ENCODE measurements around the gene GPC5. TPM values are rescaled to one million over a fixed set of nuclear protein-coding genes. Genes with fewer than 3 reads are reported as not detected.

The GPC5 gene
- total and polyA plus RNA-seq, 2 of the 13 experiments (the other 11 are each of a cell fraction or from before 2014, with no cell fraction given): 0.02 to 0.07 TPM

DNA sequence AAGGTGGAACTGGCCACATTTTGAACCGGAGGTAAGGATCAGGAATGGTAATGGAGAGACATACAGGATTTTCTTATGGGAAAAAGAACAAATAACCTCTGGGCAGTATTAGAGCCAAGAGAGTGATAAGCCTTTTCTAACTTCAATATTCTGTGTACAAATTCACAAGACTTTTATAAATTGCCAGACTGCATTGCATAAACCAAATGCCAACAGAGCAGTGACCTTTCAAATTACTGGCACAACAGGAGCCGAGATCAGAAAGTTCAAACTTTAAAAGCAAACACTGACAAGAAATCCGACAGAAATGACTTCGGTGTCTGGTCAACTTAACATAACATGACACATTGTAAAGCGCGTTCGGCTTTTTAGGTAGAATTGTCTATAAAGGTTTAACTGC lies 737.1 kb downstream of the GPC5 start:
- Histone ChIP-seq H3K27ac (ENCODE audit: extremely low read length, insufficient read depth, low read length) (no peak overlapping the region), H3K9ac (ENCODE audit: insufficient read depth, low read depth, low read length) (no peak overlapping the region), H3K9me3 (ENCODE audit: low read length) (no peaks in the 10 kb centered on the region), H2AFZ (ENCODE audit: low read length) (no peak overlapping the region), H3K36me3 (replicated peaks in 1 of 2; ENCODE audit: control insufficient read depth in 1 of 2, insufficient read depth in 2 of 2, low read length in 2 of 2) (no peaks in the 10 kb centered on the region), H3K27me3 (ENCODE audit: control insufficient read depth in 1 of 2, insufficient read depth in 2 of 2, low read length in 2 of 2) (no peaks in the 10 kb centered on the region), H3K79me2 (ENCODE audit: insufficient read depth, low read length) (no peaks in the 10 kb centered on the region), H3K4me2 (ENCODE audit: low read depth, low read length) (no peak overlapping the region), H3K4me1 (ENCODE audit: insufficient read depth, low read length) (no peaks in the 10 kb centered on the region), H3K4me3 (replicated peaks in 1 of 3; ENCODE audit: insufficient read depth in 1 of 3, low read depth in 2 of 3, low read length in 3 of 3) (no peak overlapping the region), H4K20me1 (ENCODE audit: insufficient read depth, low read length) (no peaks in the 10 kb centered on the region)
- 2% methylated on average over 7 of the region's 7 CpGs for WGBS (ENCODE audit: low lambda C conversion rate)
- no peak for DNase-seq (ENCODE audit: low spot score)
- ChIA-PET POLR2A (no interaction called here), CTCF (ENCODE audit: low intra/inter-chr PET ratio, low total read pairs) (no interaction called here)
- no TSS peak for BruUV-seq (replicated peaks)
- FAIRE-seq: no peak
- ATAC-seq: no peak
- TF ChIP-seq, protein P1, sequence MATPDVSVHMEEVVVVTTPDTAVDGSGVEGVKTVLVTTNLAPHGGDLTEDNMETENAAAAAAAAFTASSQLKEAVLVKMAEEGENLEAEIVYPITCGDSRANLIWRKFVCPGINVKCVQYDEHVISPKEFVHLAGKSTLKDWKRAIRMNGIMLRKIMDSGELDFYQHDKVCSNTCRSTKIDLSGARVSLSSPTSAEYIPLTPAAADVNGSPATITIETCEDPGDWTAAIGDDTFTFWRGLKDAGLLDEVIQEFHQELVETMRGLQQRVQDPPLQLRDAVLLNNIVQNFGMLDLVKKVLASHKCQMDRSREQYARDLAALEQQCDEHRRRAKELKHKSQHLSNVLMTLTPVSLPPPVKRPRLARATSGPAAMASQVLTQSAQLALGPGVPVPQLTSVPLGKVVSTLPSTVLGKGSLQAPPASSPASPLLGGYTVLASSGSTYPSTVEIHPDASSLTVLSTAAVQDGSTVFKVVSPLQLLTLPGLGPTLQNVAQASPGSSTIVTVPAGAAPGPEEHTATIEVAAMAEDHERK (CRISPR knock-in tag; IDR thresholded peaks at IDR 0.05; ENCODE audit: low read depth): no peak
- in situ Hi-C loops (cut with HindIII; ENCODE audit: extremely low pct_ligation_motif_present, low pct_unique_long_range_greater_than_20kb) (no loop called here), intact Hi-C loops (cut with micrococcal nuclease; ENCODE audit: unreplicated experiment) (no loop called here)

DNA sequence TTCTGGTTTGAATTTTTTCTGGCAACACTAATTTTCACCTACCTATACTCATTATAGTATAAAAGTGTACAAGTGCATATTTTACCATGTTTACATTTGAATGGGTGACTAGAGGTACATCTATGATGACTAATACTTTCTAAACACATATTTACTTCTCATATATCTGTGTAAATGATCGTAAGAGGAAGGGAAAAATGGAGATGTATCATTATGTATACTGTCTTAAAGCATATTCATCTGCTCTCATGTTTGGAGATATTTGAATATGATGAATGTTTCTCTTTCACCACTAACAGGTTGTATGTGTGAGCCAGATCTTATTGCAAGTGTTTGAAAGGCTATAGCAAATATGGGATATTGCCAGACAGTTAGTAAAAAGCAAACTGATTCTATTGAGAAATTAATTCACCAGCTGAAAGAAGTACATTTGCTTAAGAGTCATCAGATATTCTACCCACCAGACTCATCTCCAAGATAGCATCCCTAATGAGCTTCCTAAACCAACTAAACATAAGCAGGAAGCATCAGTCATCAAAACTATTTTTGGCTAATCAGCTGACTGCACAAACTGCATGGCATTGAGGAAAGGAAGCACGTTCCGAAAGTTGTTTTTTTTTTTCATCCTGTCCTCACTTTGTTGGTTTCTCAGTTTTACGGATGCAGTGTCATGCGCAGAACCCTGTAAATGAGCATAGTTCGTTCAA lies 738.2 kb downstream of the GPC5 start:
- Histone ChIP-seq H3K79me2 (ENCODE audit: insufficient read depth, low read length) (no peaks in the 10 kb centered on the region), H3K4me3 (replicated peaks in 1 of 3; ENCODE audit: insufficient read depth in 1 of 3, low read depth in 2 of 3, low read length in 3 of 3) (no peak overlapping the region), H4K20me1 (ENCODE audit: insufficient read depth, low read length) (no peaks in the 10 kb centered on the region), H3K9me3 (ENCODE audit: low read length) (no peaks in the 10 kb centered on the region), H3K27ac (ENCODE audit: extremely low read length, insufficient read depth, low read length) (no peak overlapping the region), H3K4me1 (ENCODE audit: insufficient read depth, low read length) (no peaks in the 10 kb centered on the region), H2AFZ (ENCODE audit: low read length) (no peak overlapping the region), H3K27me3 (ENCODE audit: control insufficient read depth in 1 of 2, insufficient read depth in 2 of 2, low read length in 2 of 2) (no peaks in the 10 kb centered on the region), H3K9ac (ENCODE audit: insufficient read depth, low read depth, low read length) (no peak overlapping the region), H3K4me2 (ENCODE audit: low read depth, low read length) (no peak overlapping the region), H3K36me3 (replicated peaks in 1 of 2; ENCODE audit: control insufficient read depth in 1 of 2, insufficient read depth in 2 of 2, low read length in 2 of 2) (no peaks in the 10 kb centered on the region)
- in situ Hi-C loops (cut with HindIII; ENCODE audit: extremely low pct_ligation_motif_present, low pct_unique_long_range_greater_than_20kb): no loop called here
- intact Hi-C loops (cut with micrococcal nuclease; ENCODE audit: unreplicated experiment): no loop called here
- no TSS peak for BruUV-seq (replicated peaks)
- ChIA-PET CTCF (ENCODE audit: low intra/inter-chr PET ratio, low total read pairs) (no interaction called here), POLR2A (no interaction called here)
- DNase-seq (ENCODE audit: low spot score) (no peak), FAIRE-seq (no peak), ATAC-seq (no peak)
- WGBS (ENCODE audit: low lambda C conversion rate): 41% methylated on average over 6 of the region's 6 CpGs
- TF ChIP-seq NR3C1 (CRISPR knock-in tag; IDR thresholded peaks at IDR 0.05) (no peak), TCF7 (IDR thresholded peaks at IDR 0.05; ENCODE audit: low read depth) (no peak), SNAI1 (CRISPR knock-in tag; IDR thresholded peaks at IDR 0.05; ENCODE audit: borderline replicate concordance) (no peak), YEATS2 (CRISPR knock-in tag; IDR thresholded peaks at IDR 0.05; ENCODE audit: borderline replicate concordance) (no peak), LCORL (IDR thresholded peaks at IDR 0.05) (no peak), LCORL (CRISPR knock-in tag; IDR thresholded peaks at IDR 0.05) (no peak), MED13 (CRISPR knock-in tag; IDR thresholded peaks at IDR 0.05) (no peak), ZFAT (CRISPR knock-in tag; conservative IDR thresholded peaks at IDR 0.05) (no peak), ZNF350 (CRISPR knock-in tag; IDR thresholded peaks at IDR 0.05; ENCODE audit: borderline replicate concordance, low read depth) (no peak), BCL6 (CRISPR knock-in tag; IDR thresholded peaks at IDR 0.05) (no peak)
- TF ChIP-seq, protein P2, sequence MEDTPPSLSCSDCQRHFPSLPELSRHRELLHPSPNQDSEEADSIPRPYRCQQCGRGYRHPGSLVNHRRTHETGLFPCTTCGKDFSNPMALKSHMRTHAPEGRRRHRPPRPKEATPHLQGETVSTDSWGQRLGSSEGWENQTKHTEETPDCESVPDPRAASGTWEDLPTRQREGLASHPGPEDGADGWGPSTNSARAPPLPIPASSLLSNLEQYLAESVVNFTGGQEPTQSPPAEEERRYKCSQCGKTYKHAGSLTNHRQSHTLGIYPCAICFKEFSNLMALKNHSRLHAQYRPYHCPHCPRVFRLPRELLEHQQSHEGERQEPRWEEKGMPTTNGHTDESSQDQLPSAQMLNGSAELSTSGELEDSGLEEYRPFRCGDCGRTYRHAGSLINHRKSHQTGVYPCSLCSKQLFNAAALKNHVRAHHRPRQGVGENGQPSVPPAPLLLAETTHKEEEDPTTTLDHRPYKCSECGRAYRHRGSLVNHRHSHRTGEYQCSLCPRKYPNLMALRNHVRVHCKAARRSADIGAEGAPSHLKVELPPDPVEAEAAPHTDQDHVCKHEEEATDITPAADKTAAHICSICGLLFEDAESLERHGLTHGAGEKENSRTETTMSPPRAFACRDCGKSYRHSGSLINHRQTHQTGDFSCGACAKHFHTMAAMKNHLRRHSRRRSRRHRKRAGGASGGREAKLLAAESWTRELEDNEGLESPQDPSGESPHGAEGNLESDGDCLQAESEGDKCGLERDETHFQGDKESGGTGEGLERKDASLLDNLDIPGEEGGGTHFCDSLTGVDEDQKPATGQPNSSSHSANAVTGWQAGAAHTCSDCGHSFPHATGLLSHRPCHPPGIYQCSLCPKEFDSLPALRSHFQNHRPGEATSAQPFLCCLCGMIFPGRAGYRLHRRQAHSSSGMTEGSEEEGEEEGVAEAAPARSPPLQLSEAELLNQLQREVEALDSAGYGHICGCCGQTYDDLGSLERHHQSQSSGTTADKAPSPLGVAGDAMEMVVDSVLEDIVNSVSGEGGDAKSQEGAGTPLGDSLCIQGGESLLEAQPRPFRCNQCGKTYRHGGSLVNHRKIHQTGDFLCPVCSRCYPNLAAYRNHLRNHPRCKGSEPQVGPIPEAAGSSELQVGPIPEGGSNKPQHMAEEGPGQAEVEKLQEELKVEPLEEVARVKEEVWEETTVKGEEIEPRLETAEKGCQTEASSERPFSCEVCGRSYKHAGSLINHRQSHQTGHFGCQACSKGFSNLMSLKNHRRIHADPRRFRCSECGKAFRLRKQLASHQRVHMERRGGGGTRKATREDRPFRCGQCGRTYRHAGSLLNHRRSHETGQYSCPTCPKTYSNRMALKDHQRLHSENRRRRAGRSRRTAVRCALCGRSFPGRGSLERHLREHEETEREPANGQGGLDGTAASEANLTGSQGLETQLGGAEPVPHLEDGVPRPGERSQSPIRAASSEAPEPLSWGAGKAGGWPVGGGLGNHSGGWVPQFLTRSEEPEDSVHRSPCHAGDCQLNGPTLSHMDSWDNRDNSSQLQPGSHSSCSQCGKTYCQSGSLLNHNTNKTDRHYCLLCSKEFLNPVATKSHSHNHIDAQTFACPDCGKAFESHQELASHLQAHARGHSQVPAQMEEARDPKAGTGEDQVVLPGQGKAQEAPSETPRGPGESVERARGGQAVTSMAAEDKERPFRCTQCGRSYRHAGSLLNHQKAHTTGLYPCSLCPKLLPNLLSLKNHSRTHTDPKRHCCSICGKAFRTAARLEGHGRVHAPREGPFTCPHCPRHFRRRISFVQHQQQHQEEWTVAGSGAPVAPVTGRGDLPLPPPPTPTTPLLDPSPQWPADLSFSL (CRISPR knock-in tag; IDR thresholded peaks at IDR 0.05): no peak

Measured in HepG2 (cell line).